K562 (cell line): ENCODE results near the gene NDUFB8.
"Not testable (repeated sequence)": the region's sequence is repeated elsewhere in the genome, so short reads cannot be mapped to it uniquely, and the experiment has no call there.

ENCODE experiments used
- FOXK1 ChIP-seq: sonication (generic); formaldehyde crosslinking; IDR thresholded peaks from 2 replicates; pipeline ENCODE4 v1.8.0; 2022; ENCODE audit warnings: missing genetic modification reagents, mild to moderate bottlenecking, borderline replicate concordance
- KAT2B ChIP-seq: IDR thresholded peaks from one replicate; pipeline ENCODE4 v1.6.1; 2012; ENCODE audit warnings: low read depth, mild to moderate bottlenecking, control low read depth, inconsistent platforms, low read length, moderate library complexity
- MAFG ChIP-seq: fragments of 450-650 bp; conservative IDR thresholded peaks from 2 replicates; pipeline ENCODE4 v1.6.1; 2016; ENCODE audit warnings: missing genetic modification characterization, missing compliant biosample characterization
- SMC3 ChIP-seq: conservative IDR thresholded peaks from 2 replicates; pipeline ENCODE4 v1.6.1; 2011; ENCODE audit warnings: low read depth, low read length, improper control_type of control experiment; ENCODE audit not compliant: insufficient read depth
- TF ChIP-seq, protein P1 (sequence below): fragments of 450-650 bp; formaldehyde crosslinking; IDR thresholded peaks from 2 replicates; pipeline ENCODE4 v1.4.0; 2022; ENCODE audit warnings: mild to moderate bottlenecking, moderate library complexity
- TF ChIP-seq, protein P2 (sequence below), 3 experiments: fragments of 200-800 bp in 1 of 3; fragments of 250-450 bp in 1 of 3; fragments of 450-650 bp in 1 of 3; sonication (Bioruptor Pico) in 1 of 3; sonication (Bioruptor generic) in 1 of 3; formaldehyde crosslinking in 1 of 3; IDR thresholded peaks; 2 replicates each; pipeline versions ENCODE4 v1.6.1 to v1.8.0; 2016 to 2022; ENCODE audit warnings: mild to moderate bottlenecking in 2 of 3, missing genetic modification characterization in 2 of 3, missing compliant biosample characterization in 1 of 3, moderate library complexity in 1 of 3

DNA sequence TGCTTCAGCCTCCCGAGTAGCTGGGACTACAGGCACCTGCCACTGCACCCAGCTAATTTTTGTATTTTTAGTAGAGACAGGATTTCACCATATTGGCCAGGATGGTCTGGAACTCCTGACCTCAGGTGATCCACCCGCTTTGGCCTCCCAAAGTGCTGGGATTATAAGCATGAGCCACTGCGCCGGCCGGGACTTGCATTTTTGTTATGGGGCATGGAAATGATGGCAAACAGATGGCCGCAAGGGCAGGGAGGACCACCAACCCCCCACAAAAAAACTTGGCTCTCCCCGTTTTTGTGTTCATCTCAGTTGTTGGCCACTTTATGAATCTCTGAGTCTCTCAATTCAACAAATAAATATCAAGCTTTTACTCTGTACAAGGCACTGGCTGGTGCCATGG is 45.5 kb upstream of the NDUFB8 start:
- not testable (repeated sequence) for TF ChIP-seq KAT2B; FOXK1 (CRISPR knock-in tag); SMC3; MAFG (tag)
- TF ChIP-seq, protein P1, sequence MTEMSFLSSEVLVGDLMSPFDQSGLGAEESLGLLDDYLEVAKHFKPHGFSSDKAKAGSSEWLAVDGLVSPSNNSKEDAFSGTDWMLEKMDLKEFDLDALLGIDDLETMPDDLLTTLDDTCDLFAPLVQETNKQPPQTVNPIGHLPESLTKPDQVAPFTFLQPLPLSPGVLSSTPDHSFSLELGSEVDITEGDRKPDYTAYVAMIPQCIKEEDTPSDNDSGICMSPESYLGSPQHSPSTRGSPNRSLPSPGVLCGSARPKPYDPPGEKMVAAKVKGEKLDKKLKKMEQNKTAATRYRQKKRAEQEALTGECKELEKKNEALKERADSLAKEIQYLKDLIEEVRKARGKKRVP (CRISPR knock-in tag), result not testable (repeated sequence)
- TF ChIP-seq, protein P2, sequence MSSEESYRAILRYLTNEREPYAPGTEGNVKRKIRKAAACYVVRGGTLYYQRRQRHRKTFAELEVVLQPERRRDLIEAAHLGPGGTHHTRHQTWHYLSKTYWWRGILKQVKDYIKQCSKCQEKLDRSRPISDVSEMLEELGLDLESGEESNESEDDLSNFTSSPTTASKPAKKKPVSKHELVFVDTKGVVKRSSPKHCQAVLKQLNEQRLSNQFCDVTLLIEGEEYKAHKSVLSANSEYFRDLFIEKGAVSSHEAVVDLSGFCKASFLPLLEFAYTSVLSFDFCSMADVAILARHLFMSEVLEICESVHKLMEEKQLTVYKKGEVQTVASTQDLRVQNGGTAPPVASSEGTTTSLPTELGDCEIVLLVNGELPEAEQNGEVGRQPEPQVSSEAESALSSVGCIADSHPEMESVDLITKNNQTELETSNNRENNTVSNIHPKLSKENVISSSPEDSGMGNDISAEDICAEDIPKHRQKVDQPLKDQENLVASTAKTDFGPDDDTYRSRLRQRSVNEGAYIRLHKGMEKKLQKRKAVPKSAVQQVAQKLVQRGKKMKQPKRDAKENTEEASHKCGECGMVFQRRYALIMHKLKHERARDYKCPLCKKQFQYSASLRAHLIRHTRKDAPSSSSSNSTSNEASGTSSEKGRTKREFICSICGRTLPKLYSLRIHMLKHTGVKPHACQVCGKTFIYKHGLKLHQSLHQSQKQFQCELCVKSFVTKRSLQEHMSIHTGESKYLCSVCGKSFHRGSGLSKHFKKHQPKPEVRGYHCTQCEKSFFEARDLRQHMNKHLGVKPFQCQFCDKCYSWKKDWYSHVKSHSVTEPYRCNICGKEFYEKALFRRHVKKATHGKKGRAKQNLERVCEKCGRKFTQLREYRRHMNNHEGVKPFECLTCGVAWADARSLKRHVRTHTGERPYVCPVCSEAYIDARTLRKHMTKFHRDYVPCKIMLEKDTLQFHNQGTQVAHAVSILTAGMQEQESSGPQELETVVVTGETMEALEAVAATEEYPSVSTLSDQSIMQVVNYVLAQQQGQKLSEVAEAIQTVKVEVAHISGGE (CRISPR knock-in tag; IDR thresholded peaks at IDR 0.05), result not testable (repeated sequence)
